HFFc6 (cell line): ENCODE measurements around the gene CBX6. TPM values are rescaled to one million over a fixed set of nuclear protein-coding genes. Genes with fewer than 3 reads are reported as not detected.

Source experiments
- DNase-seq: peaks from one replicate; pipeline ENCODE4 v3.0.0-alpha.2; 2018
- H3K27ac Mint-ChIP-seq: 2 replicates; pipeline ENCODE4 v1.8.0; 2020; ENCODE audit warnings: mild to moderate bottlenecking, mixed read lengths
- H3K27me3 Mint-ChIP-seq: 2 replicates; pipeline ENCODE4 v1.8.0; 2021; ENCODE audit warnings: mild to moderate bottlenecking, moderate library complexity, mixed read lengths; ENCODE audit not compliant: insufficient read depth
- H3K36me3 Mint-ChIP-seq: 2 replicates; pipeline ENCODE4 v1.8.0; 2021; ENCODE audit warnings: low read depth, mixed read lengths
- H3K4me1 Mint-ChIP-seq: 2 replicates; pipeline ENCODE4 v1.8.0; 2020; ENCODE audit warnings: low read depth, mixed read lengths
- H3K4me3 Mint-ChIP-seq: 2 replicates; pipeline ENCODE4 v1.8.0; 2020; ENCODE audit warnings: mild to moderate bottlenecking, moderate library complexity, mixed read lengths
- H3K9me3 Mint-ChIP-seq: 2 replicates; pipeline ENCODE4 v1.8.0; 2020; ENCODE audit warnings: mild to moderate bottlenecking, mixed read lengths
- CTCF ChIP-seq: fragments of 200-600 bp; sonication (generic); IDR thresholded peaks from 2 replicates; pipeline ENCODE4 v1.5.0; 2021; ENCODE audit warnings: antibody characterized with exemption, mild to moderate bottlenecking
- total RNA-seq, 6 experiments: library from RNA; stranded (reverse); fragmentation: NEBNext Ultra II Directional; extraction: Animal tissue kit (Norgen Biotek cat#: 25700); gene quantifications; 2 replicates in 1 of 6; 3 replicates in 5 of 6; pipeline ENCODE4 v1.2.3, GENCODE V29; 2021

CBX6 gene
- total RNA-seq, 6 experiments from 2014 or later = 72.0 to 91.5 (median 75.3) TPM

GRCh38 chr22:38830026-38830844, 41.8 kb downstream of the CBX6 start:
- Mint-ChIP-seq H3K9me3 (no peaks in the 10 kb centered on the region), H3K4me3 (no peak overlapping the region), H3K27me3 (peaks cover 16% of the 10 kb centered on the region), H3K36me3 (no peaks in the 10 kb centered on the region), H3K4me1 (peaks cover 10% of the 10 kb centered on the region), H3K27ac (no peak overlapping the region)
- no peak for DNase-seq
- TF ChIP-seq CTCF = no peak

GRCh38 chr22:38829485-38829884, 42.5 kb downstream of the CBX6 start:
- Mint-ChIP-seq H3K4me1 (peaks cover 10% of the 10 kb centered on the region), H3K9me3 (no peaks in the 10 kb centered on the region), H3K27ac (no peak overlapping the region; the same call in 1 of the 2 replicates), H3K36me3 (no peaks in the 10 kb centered on the region), H3K27me3 (peaks cover 16% of the 10 kb centered on the region), H3K4me3 (no peak overlapping the region)
- no peak for TF ChIP-seq CTCF
- no peak for DNase-seq

GRCh38 chr22:38828616-38829205, 43.3 kb downstream of the CBX6 start:
- TF ChIP-seq CTCF = no peak
- Mint-ChIP-seq H3K4me3 (no peak overlapping the region), H3K27me3 (peaks cover 19% of the 10 kb centered on the region), H3K4me1 (peaks cover 10% of the 10 kb centered on the region), H3K36me3 (no peaks in the 10 kb centered on the region), H3K9me3 (no peaks in the 10 kb centered on the region), H3K27ac (no peak overlapping the region)
- no peak for DNase-seq

- no peak for DNase-seq
- Mint-ChIP-seq H3K27ac (no peak overlapping the region), H3K9me3 (no peaks in the 10 kb centered on the region), H3K27me3 (peaks cover 22% of the 10 kb centered on the region), H3K4me1 (peaks cover 10% of the 10 kb centered on the region), H3K36me3 (no peaks in the 10 kb centered on the region), H3K4me3 (no peak overlapping the region)
- no peak for TF ChIP-seq CTCF
Observed at GRCh38 chr22:38828191-38828590, 43.8 kb downstream of the CBX6 start.

- no peak for TF ChIP-seq CTCF
- no peaks in the 10 kb centered on the region for H3K9me3 Mint-ChIP-seq
- peaks cover 20% of the 10 kb centered on the region for H3K27me3 Mint-ChIP-seq
- no peak overlapping the region for H3K4me3 Mint-ChIP-seq
- no peaks in the 10 kb centered on the region for H3K36me3 Mint-ChIP-seq
- H3K4me1 Mint-ChIP-seq = peaks cover 10% of the 10 kb centered on the region
- no peak overlapping the region for H3K27ac Mint-ChIP-seq
- no peak for DNase-seq
Observed at GRCh38 chr22:38827510-38827909, 44.5 kb downstream of the CBX6 start.
